Keratinocyte (primary cell): ENCODE measurements around the gene MOB2. TPM values are rescaled to one million over a fixed set of nuclear protein-coding genes. Genes with fewer than 3 reads are reported as not detected.

Experiments
- DNase-seq: peaks from one replicate; pipeline ENCODE4 v3.0.0-alpha.2; 2011; ENCODE audit warnings: low read depth, missing footprints, low spot score
- FAIRE-seq: peaks from 2 replicates; lab custom pipeline; 2011; peaks lifted over from hg19 to GRCh38; lab: Jason Lieb, UNC
- H2AFZ ChIP-seq: 2 replicates; pipeline ENCODE4 v1.6.0; 2012; ENCODE audit warnings: low read length, control low read depth, inconsistent platforms; ENCODE audit not compliant: control insufficient read depth
- H3K27ac ChIP-seq: 2 replicates; pipeline ENCODE4 v1.5.1; 2011; ENCODE audit warnings: low read length; ENCODE audit not compliant: control insufficient read depth, insufficient read depth
- H3K27me3 ChIP-seq: 3 replicates; pipeline ENCODE4 v1.6.0; 2011; ENCODE audit warnings: low read length; ENCODE audit not compliant: control insufficient read depth, insufficient read depth; ENCODE audit errors: extremely low read depth
- H3K36me3 ChIP-seq, 2 experiments: 2 replicates in 1 of 2; 3 replicates in 1 of 2; pipeline ENCODE4 v1.5.1; 2011; ENCODE audit warnings: low read length in 2 of 2, mild to moderate bottlenecking in 1 of 2; ENCODE audit not compliant: control insufficient read depth in 2 of 2, insufficient read depth in 2 of 2; ENCODE audit errors: extremely low read depth in 1 of 2
- H3K4me1 ChIP-seq: 3 replicates; pipeline ENCODE4 v1.5.1; 2011; ENCODE audit warnings: low read length; ENCODE audit not compliant: control insufficient read depth, insufficient read depth; ENCODE audit errors: extremely low read depth
- H3K4me2 ChIP-seq: 3 replicates; pipeline ENCODE4 v1.6.0; 2011; ENCODE audit warnings: low read depth, low read length; ENCODE audit not compliant: control insufficient read depth, insufficient read depth; ENCODE audit errors: extremely low read depth
- H3K4me3 ChIP-seq, 3 experiments: fragments of 200-600 bp in 1 of 3; sonication (generic) in 1 of 3; 2 replicates in 2 of 3; 3 replicates in 1 of 3; pipeline ENCODE4 v1.5.1; 2011 to 2016; ENCODE audit warnings: low read length in 3 of 3, mild to moderate bottlenecking in 3 of 3, control low read depth in 2 of 3, inconsistent platforms in 1 of 3, low read depth in 1 of 3, mixed read lengths in 1 of 3, mixed run types in 1 of 3, moderate library complexity in 1 of 3; ENCODE audit not compliant: control insufficient read depth in 2 of 3, insufficient read depth in 2 of 3; ENCODE audit errors: extremely low read depth in 1 of 3
- H3K79me2 ChIP-seq: 2 replicates; pipeline ENCODE4 v1.6.0; 2012; ENCODE audit warnings: low read length; ENCODE audit not compliant: control insufficient read depth, insufficient read depth
- H3K9ac ChIP-seq: 3 replicates; pipeline ENCODE4 v1.6.0; 2011; ENCODE audit warnings: low read length; ENCODE audit not compliant: control insufficient read depth, insufficient read depth; ENCODE audit errors: extremely low read depth
- H3K9me1 ChIP-seq: 3 replicates; pipeline ENCODE4 v1.6.0; 2011; ENCODE audit warnings: low read length; ENCODE audit not compliant: control insufficient read depth, insufficient read depth; ENCODE audit errors: extremely low read depth
- H3K9me3 ChIP-seq: 2 replicates; pipeline ENCODE4 v1.5.1; 2012; ENCODE audit warnings: low read depth, low read length; ENCODE audit not compliant: control insufficient read depth
- H4K20me1 ChIP-seq: 3 replicates; pipeline ENCODE4 v1.6.0; 2011; ENCODE audit warnings: low read length; ENCODE audit not compliant: control insufficient read depth, insufficient read depth; ENCODE audit errors: extremely low read depth
- CTCF ChIP-seq, 3 experiments: IDR thresholded peaks in 1 of 3; conservative IDR thresholded peaks in 1 of 3; optimal IDR thresholded peaks in 1 of 3; 2 replicates in 2 of 3; 3 replicates in 1 of 3; pipeline versions ENCODE3 to v1.5.1; 2011; ENCODE audit warnings: low read length in 3 of 3, mild to moderate bottlenecking in 3 of 3, moderate library complexity in 2 of 3, control low read depth in 1 of 3, inconsistent platforms in 1 of 3; ENCODE audit not compliant: insufficient read depth in 2 of 3; ENCODE audit errors: extremely low read depth in 1 of 3
- EZH2 ChIP-seq: IDR thresholded peaks from one replicate; pipeline ENCODE4 v1.6.1; 2012; ENCODE audit warnings: inconsistent platforms, mild to moderate bottlenecking, low read length, moderate library complexity
- dilution Hi-C: fragments of 300-500 bp; cut with MboI; formaldehyde crosslinking; loops from one replicate; pipeline ENCODE4 v1.7.0; 2020; ENCODE audit warnings: low sequenced_read_pairs; ENCODE audit not compliant: extremely low pct_ligation_motif_present
- polyA plus RNA-seq, 5 experiments: library from polyadenylated mRNA; depleted of rRNA in 3 of 5; stranded (reverse) in 3 of 5; stranded (forward) in 1 of 5; unstranded in 1 of 5; fragments of >200 nt; gene quantifications; 1 replicate in 1 of 5; 2 replicates in 3 of 5; 3 replicates in 1 of 5; pipeline versions ENCODE4 v1.2.1 to v1.2.3, GENCODE V29; 2011 to 2012; ENCODE audit warnings: missing spikeins in 2 of 5, low read depth in 1 of 5, low replicate concordance in 1 of 5

Gene MOB2
- polyA plus RNA-seq, 1 donor (not counting 4 experiments of a cell fraction or from before 2014, with no cell fraction given): 37.7 TPM

- Histone ChIP-seq H4K20me1 (peaks cover 54% of the 10 kb centered on the region), H3K79me2 (peaks cover 95% of the 10 kb centered on the region), H3K9ac (no peak overlapping the region), H3K4me1 (peaks cover 4% of the 10 kb centered on the region), H3K27me3 (no peaks in the 10 kb centered on the region), H2AFZ (no peak overlapping the region), H3K9me1 (peaks cover 3% of the 10 kb centered on the region), H3K4me2 (no peak overlapping the region), H3K36me3 (peaks cover 3 to 6% of the 10 kb centered on the region in 2 experiments), H3K9me3 (peaks cover 3% of the 10 kb centered on the region), H3K27ac (no peak overlapping the region), H3K4me3 (no peak overlapping the region)
- dilution Hi-C loops: no loop called here
- FAIRE-seq (no peak), DNase-seq (no peak)
- TF ChIP-seq EZH2: no peak
- no peak for TF ChIP-seq CTCF (optimal IDR thresholded peaks at IDR 0.05 in 1 of 3, IDR thresholded peaks at IDR 0.05 in 1 of 3, conservative IDR thresholded peaks at IDR 0.05 in 1 of 3; ENCODE audit: extremely low read depth in 1 of 3, insufficient read depth in 2 of 3, low read length in 3 of 3)
Observed at GRCh38 chr11:1500466-1501420, 14.2 kb upstream of the MOB2 start.

GRCh38 chr11:1499899-1500298 is 13.3 kb upstream of the MOB2 start:
- Histone ChIP-seq H3K9ac (no peak overlapping the region), H4K20me1 (peaks cover 54% of the 10 kb centered on the region), H3K27ac (no peak overlapping the region), H3K9me3 (peaks cover 3% of the 10 kb centered on the region), H3K79me2 (peaks cover 90% of the 10 kb centered on the region), H3K4me1 (peaks cover 4% of the 10 kb centered on the region), H3K36me3 (peaks cover 3 to 6% of the 10 kb centered on the region in 2 experiments), H3K4me2 (no peak overlapping the region), H2AFZ (no peak overlapping the region), H3K4me3 (no peak overlapping the region), H3K9me1 (peaks cover 3% of the 10 kb centered on the region), H3K27me3 (no peaks in the 10 kb centered on the region)
- dilution Hi-C loops: no loop called here
- TF ChIP-seq EZH2 (no peak), CTCF (optimal IDR thresholded peaks at IDR 0.05 in 1 of 3, IDR thresholded peaks at IDR 0.05 in 1 of 3, conservative IDR thresholded peaks at IDR 0.05 in 1 of 3; ENCODE audit: extremely low read depth in 1 of 3, insufficient read depth in 2 of 3, low read length in 3 of 3) (no peak)
- no peak for DNase-seq
- no peak for FAIRE-seq
